H4 (cell line): ENCODE measurements around the gene AGGF1. TPM values are rescaled to one million over a fixed set of nuclear protein-coding genes. Genes with fewer than 3 reads are reported as not detected.
"Not testable (repeated sequence)": the region's sequence is repeated elsewhere in the genome, so short reads cannot be mapped to it uniquely, and the experiment has no call there.

Experiments
- DNase-seq: peaks from one replicate; pipeline ENCODE4 v3.0.0-alpha.2; 2015; ENCODE audit warnings: low spot score
- total RNA-seq: library from RNA; depleted of rRNA; stranded (reverse); fragments of >200 nt; shearing (Covaris generic); gene quantifications from 2 replicates; pipeline ENCODE4 v1.2.3, GENCODE V29; 2014; rRNA removed

Gene AGGF1
- 16.7 and 22.4 TPM in 2 replicates for total RNA-seq

GRCh38 chr5:77030097-77031071 is at the start of gene AGGF1:
Gene AGGF1, plus strand, starts transcription at chr5:77030404. Its CDS starts 363 bp downstream, at chr5:77030767.
- DNase-seq = peak; percentile 94

- DNase-seq = no peak
These were observed 49.6 kb upstream of the AGGF1 start for GRCh38 chr5:76980518-76981144.

GRCh38 chr5:76982450-76982849 is 47.8 kb upstream of the AGGF1 start:
- no peak for DNase-seq

DNA sequence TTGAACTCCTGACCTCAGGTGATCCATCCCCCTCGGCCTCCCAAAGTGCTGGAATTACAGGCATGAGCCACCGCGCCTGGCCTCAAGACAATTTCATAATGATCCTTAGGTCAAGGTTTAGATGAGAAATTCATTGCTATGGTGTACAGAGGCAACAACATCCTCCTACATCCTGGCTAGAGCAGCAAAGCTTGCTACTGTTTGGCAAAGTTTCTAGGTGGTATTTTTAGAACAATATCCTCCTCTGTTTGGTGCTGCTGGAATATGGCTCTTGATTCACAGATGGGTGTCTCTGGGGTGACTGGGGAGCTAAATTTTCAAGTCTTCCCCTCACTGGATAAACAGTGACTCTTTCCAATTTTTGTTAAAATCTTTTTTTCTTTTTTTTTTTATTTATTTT is 46.7 kb upstream of the AGGF1 start:
- no peak for DNase-seq

- no peak for DNase-seq
These were observed 43.2 kb upstream of the AGGF1 start for GRCh38 chr5:76986825-76987526.

DNA sequence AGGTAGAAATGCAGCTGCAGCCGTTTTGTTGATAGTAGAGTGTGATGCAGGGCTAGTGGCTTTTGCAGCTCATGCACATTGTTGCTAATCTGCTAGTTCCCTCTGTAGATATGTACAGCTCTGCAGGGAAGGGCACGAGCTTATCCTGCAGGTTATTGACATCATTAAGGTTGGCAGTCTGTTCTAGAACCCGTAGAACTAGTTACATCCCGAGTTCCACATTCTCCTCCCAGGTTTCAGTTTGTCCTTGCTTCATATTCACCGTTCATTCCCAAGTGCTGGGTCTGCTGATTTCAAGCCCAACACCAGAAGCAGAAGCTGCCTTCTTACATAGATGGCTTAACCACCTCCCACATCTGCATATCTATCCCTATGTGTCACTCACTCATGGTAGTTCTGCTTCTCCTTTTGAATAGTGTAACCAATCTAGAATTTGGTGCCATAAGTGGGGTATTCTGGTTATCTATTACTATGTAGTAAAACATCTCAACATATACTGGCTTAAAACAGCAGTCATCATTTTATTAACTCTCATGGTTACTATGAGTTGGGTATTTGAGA is 39.2 kb upstream of the AGGF1 start:
- no peak for DNase-seq

DNA sequence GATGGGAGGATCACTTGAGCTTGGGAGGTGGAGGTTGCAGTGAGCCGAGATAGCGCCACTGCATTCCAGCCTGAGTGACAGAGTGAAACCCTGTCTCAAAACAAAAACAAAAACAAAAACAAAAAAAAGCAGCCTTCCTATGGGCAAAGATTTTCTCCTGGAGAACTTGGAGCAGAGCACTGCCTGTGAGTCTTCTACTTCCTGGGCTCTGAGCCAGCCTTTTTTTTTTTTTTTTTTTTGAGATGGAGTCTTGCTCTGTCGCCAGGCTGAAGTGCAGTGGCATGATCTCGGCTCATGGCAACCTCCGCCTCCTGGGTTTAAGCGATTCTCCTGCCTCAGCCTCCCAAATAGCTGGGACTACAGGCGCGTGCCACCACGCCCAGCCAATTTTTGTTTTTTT is 36.8 kb upstream of the AGGF1 start:
- not testable (repeated sequence) for DNase-seq

DNA sequence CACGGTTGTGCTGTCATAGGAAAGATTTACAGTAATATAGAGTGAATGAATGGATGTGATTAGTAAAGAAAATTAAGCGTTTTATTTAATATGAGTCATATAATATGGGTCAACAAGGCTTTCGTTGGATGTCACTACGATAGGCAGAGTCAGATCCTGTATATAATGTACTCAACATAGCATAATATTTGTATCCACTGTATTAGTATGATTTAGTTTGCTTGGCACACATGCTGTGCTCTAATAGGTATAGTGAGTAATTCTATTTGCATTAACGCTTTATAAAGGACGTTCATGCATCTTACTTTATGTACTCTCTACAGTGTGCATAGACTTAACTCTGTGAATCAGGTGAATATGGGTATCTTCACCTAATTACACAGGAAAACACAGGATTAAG is 35.9 kb upstream of the AGGF1 start:
- DNase-seq = no peak

DNA sequence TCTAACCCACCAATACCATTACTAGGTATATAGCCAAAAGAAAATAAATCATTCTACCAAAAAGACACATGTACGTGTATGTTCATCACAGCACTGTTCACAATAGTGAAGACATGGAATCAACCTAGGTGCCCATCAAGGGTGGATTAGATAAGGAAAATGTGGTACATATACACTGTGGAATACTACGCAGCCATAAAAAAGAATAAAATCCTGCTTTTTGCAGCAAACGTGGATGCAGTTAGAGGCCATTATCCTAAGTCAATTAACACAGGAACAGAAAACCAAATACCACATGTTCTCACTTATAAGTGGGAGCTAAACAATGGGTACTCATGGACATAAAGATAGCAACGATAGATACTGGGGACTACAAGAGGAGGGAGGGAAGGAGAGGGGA is 32.0 kb upstream of the AGGF1 start:
- DNase-seq = not testable (repeated sequence)

DNA sequence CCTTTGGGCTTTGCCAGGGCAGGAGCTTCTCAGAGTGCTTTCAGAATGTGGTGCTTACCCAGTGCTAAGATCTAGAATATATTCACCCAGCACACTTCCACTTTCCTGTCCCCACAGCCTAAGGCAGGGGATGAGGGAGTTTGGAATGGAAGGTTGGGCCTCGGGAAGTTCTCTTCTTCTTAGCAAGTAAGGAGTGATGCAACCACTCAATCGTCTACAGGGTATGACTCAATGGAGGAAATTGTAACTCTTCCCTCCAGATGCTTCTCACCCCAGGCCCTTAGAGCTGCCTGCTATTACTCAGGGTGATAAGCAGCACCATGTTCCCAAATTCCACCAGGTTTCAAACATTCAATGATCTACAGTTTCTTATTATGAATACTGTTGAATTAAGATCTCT is 30.8 kb upstream of the AGGF1 start:
- DNase-seq = peak; percentile 11

DNA sequence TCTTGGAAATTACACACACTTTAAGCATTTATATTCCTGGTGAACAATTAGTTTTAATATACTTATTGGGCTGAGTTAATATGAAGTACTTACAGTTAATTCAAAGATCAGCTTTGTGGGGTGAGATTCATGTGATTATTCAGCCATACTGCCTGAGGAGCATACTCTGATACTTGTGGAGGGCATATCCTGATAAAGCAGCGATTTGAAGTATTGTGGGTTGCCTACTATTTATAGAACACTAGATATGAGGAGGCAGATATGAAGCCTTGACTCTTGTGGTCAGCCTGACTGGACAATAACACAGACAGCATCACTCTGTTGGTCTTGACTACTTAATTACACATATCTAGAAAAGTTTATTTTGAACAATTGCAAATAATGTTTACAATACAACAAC is 27.0 kb upstream of the AGGF1 start:
- no peak for DNase-seq

GRCh38 chr5:77006124-77006523 is 24.1 kb upstream of the AGGF1 start:
- no peak for DNase-seq

GRCh38 chr5:77008413-77008812 is 21.8 kb upstream of the AGGF1 start:
- DNase-seq = no peak

GRCh38 chr5:77010243-77010642 is 20.0 kb upstream of the AGGF1 start:
- no peak for DNase-seq

DNA sequence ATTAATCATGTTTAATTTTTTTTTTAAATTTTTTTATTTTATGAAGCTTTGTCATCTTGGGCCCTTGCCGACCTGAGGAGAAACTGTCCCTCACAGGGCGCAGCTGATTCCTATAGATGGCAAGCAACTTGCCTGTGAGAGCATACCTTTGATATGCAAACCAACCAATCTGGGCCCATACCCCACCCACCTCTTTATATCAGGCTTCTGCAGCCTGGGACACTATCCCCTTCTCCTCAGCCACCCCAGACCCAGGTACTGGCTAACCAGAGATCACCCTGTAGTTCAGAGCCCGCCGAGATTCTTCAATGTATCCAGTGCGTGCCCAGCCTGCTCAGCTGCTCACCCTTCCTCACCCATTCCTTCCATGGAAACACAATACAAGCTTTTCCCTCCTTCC is 18.7 kb upstream of the AGGF1 start:
- DNase-seq = no peak

DNA sequence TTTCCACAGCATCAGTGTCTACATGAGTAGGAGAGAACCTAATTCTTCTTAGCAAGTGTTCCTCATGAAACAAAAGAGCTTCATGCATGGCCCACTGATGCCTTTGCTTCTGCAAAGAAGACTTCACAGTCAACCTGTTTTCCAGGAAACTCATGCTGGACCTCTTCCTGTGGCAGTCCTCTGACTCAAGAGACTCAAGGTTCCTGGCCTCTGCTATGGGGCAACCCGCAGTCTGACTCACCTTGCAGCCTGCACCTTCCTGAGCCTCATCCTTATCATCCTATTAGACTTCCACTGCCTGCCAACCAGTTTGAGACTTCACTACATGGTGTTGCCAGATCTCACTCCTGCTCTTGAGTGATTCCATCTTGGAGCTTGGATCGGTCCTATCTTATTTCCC is 17.6 kb upstream of the AGGF1 start:
- DNase-seq = no peak

DNA sequence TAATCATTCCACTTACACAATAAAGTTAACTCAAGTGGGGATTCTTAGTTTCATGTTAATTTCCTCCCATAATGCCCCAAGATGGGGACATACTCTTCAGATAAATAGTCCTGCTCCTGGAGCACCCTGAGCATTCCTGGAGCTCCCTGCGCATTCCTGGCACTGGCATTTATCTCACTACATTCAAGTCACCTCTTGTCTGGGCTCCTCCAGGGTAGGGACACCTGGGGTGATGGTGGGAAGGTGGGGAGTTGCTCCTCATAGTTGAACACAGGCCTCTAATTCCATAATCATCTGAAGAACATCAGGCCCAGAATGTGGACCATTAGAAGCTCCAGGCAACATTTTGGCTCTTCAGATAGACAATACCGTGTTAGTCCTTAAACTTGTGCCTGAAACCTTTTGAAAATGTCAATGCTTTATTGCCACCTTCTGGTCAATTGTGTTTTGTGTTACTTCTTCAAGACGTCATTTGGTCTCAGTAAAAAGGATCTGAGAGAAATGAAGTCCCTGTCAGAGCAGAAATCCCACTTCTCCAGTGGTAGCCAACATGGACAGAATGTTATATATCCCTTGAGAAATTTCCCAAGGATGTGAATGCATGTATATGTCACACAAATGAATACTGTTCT is 14.2 kb upstream of the AGGF1 start:
- peak; percentile 50 for DNase-seq

- no peak for DNase-seq
These were observed 13.2 kb upstream of the AGGF1 start for GRCh38 chr5:77016962-77017361.

- no peak for DNase-seq
These were observed 12.5 kb upstream of the AGGF1 start for GRCh38 chr5:77017668-77018067.

DNA sequence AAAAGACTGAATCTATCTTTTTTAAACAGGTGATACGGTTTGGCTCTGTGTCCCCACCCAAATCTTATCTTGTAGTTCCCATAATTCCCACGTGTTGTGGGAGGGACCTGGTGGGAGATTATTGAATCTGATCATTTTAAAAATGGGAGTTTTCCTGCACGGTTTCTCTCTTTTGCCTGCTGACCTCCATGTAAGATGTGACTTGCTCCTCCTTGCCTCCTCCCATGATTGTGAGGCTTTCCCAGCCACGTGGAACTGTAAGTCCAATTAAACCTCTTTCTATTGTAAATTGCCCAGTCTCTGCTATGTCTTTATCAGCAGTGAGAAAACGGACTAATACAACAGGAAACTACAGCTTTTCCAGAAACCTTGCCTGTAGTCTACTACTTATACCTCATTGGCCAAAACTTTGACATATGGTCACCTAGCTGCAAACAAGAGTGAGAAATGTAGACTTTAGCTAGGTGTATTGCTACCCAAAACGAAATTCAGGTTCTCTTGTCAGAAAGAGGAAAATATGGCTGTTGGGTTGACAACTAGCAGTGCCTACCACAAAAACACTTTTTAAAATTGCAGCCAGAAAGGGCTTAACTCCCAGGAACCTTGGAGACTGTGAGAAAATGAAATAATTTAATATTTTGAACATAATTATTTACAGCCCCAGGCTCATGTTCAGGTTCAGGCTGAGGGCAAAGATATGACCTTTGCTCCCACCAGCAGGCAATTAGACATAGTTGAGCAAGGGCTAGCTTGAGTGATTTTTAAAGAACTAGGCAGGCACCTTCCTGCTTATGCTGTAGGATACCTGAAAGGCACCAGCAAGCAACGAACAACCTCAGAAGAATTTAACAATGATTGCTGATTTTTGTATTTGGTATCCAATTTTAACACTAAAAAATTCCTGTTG is 7.4 kb upstream of the AGGF1 start:
- no peak for DNase-seq

- DNase-seq = no peak
These were observed 5.7 kb upstream of the AGGF1 start for GRCh38 chr5:77024490-77024889.
